Fibroblast of skin of left biceps (primary cell): ENCODE measurements around the gene PCDH17.
A peak's percentile ranks its signal among the peaks of the same experiment; 100 is the strongest.

Source experiments
- DNase-seq, 2 experiments: peaks; one replicate each; pipeline ENCODE4 v3.0.0-alpha.2; 2013; ENCODE audit warnings: low read depth in 2 of 2

PCDH17 gene, protein sequence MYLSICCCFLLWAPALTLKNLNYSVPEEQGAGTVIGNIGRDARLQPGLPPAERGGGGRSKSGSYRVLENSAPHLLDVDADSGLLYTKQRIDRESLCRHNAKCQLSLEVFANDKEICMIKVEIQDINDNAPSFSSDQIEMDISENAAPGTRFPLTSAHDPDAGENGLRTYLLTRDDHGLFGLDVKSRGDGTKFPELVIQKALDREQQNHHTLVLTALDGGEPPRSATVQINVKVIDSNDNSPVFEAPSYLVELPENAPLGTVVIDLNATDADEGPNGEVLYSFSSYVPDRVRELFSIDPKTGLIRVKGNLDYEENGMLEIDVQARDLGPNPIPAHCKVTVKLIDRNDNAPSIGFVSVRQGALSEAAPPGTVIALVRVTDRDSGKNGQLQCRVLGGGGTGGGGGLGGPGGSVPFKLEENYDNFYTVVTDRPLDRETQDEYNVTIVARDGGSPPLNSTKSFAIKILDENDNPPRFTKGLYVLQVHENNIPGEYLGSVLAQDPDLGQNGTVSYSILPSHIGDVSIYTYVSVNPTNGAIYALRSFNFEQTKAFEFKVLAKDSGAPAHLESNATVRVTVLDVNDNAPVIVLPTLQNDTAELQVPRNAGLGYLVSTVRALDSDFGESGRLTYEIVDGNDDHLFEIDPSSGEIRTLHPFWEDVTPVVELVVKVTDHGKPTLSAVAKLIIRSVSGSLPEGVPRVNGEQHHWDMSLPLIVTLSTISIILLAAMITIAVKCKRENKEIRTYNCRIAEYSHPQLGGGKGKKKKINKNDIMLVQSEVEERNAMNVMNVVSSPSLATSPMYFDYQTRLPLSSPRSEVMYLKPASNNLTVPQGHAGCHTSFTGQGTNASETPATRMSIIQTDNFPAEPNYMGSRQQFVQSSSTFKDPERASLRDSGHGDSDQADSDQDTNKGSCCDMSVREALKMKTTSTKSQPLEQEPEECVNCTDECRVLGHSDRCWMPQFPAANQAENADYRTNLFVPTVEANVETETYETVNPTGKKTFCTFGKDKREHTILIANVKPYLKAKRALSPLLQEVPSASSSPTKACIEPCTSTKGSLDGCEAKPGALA (N-terminal part only)

GRCh38 chr13:57631596-57632275 is at the start of gene PCDH17:
PCDH17 (plus strand) TSS chr13:57631744; CDS start chr13:57632547, 803 bp downstream.
- no peak for DNase-seq

DNA sequence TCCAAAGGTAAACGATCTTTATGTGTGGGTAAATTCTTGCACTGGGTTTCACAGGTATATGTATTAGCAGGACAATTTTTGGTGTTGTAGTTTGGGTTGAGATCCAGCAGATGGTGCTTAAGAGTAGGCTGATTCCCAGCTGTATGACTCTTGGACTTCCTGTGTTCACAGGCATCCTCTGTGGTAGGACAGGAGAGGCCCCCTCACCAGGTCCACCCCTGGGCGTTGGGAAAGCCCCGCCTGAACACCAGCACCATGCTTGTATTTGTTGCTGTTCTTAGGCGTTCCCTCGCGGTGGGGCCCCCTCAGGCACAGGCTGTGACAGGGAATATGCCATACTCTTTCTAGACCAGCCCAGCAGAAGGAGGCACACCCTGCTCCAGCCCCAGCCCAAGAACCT is 49.5 kb upstream of the PCDH17 start:
- no peak for DNase-seq

DNA sequence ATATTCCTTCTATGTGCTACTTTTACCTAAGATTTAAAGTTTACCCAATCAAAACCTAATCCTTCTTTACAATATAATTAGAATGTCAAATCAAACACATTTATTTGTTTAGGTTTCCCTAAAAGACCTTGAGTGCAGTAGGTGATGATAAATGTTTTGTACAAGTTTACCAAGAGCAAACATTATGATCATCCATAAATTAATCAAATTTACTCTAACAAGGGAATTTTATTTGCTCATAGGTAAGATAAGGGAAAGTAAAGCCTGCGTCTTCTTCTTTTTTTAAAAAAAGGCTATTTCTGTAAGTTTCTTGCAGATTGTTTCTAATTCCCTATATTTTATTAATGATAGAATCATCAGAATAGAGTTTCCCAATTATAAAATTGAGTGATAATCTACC is 48.0 kb upstream of the PCDH17 start:
- DNase-seq: no peak

- no peak for DNase-seq
Measured at GRCh38 chr13:57588639-57589038, 42.9 kb upstream of the PCDH17 start.

GRCh38 chr13:57595775-57596174 is 35.8 kb upstream of the PCDH17 start:
- no peak for DNase-seq

GRCh38 chr13:57601536-57601935 is 30.0 kb upstream of the PCDH17 start:
- no peak for DNase-seq

DNA sequence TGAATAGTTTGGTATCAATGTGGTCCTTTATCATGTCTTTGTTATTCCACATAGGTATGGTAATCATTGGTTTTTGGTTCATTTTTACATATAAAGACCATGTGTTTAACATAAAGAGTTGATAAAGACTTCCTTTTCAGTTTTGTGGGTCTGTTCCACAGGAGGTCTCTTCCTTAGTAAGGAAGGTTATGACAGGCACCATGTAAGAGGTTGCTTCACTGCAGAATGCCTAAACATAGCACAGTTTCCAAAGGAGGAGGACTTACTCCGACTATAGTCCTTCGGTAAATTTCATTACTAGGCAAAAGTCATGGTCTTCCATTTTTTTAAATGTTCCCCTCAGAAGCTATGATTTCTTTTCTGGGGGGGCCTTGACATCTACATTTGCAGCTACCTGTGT is 27.1 kb upstream of the PCDH17 start:
- no peak for DNase-seq

DNA sequence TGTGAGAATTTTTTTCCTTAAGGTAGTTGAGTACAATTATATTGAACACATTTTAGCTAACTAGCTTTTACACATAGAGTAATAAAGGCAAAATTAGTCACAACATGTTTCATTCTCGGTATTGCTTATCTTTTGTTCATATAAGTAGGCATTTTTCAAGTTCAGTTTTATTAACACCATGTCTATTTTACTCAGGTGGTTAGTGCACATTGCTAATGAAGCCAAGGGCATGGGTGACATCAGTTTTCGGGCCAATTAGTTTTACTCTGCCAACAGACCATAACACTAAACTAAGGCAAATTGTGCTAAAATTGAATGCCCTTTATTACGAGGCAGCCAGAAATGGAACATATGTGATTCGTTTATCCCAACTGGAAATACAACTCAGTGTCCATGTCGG is 19.6 kb upstream of the PCDH17 start:
- DNase-seq: no peak

GRCh38 chr13:57612568-57612967 is 19.0 kb upstream of the PCDH17 start:
- no peak for DNase-seq

GRCh38 chr13:57624565-57625435 is 6.7 kb upstream of the PCDH17 start:
- DNase-seq: peak in 1 of 2 experiments; percentile 28

- DNase-seq: no peak
Measured at GRCh38 chr13:57627663-57628062, 3.9 kb upstream of the PCDH17 start.

GRCh38 chr13:57629391-57629804 is 2.1 kb upstream of the PCDH17 start:
- DNase-seq: no peak

DNA sequence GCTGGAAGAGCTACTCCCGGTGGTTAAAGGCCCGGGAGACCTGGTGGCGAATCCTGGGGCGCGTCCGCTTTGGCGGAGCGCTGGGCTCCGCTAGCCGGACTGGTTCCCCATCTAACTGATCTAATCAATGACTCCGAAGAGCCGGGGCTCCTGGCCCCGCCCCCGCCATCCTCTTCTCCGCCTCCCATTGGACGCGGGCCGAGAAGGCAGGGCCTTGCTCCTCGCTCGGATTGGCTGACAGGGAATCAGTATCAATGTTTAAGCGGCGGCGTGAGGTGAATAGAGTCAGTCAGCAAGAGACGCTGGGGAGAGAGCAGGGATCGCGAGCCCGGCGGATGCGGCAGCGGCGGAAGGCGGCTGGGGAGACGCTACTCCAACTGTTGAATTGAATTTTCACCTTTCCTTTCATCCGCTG is 1.7 kb upstream of the PCDH17 start:
- DNase-seq: peak; percentile 86 to 87

GRCh38 chr13:57630661-57631595 is 616 bp upstream of the PCDH17 start:
- no peak for DNase-seq

DNA sequence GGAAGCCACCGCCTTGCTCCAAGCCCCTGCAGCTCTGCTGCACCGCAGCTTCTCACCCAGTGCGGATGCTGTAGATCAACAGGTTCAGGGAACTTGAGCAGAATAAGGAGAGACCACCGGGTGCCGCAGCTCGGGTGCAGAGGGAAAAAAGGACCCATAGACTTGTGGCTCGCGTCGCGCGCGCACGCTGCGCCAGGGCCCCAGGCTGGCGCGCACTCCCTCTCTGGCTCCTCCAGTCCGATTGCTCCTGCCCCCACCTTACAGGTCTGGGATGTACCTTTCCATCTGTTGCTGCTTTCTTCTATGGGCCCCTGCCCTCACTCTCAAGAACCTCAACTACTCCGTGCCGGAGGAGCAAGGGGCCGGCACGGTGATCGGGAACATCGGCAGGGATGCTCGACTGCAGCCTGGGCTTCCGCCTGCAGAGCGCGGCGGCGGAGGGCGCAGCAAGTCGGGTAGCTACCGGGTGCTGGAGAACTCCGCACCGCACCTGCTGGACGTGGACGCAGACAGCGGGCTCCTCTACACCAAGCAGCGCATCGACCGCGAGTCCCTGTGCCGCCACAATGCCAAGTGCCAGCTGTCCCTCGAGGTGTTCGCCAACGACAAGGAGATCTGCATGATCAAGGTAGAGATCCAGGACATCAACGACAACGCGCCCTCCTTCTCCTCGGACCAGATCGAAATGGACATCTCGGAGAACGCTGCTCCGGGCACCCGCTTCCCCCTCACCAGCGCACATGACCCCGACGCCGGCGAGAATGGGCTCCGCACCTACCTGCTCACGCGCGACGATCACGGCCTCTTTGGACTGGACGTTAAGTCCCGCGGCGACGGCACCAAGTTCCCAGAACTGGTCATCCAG is 964 bp downstream of the PCDH17 start:
- no peak for DNase-seq

- DNase-seq: no peak
Measured at GRCh38 chr13:57633141-57633949, 1.8 kb downstream of the PCDH17 start.

DNA sequence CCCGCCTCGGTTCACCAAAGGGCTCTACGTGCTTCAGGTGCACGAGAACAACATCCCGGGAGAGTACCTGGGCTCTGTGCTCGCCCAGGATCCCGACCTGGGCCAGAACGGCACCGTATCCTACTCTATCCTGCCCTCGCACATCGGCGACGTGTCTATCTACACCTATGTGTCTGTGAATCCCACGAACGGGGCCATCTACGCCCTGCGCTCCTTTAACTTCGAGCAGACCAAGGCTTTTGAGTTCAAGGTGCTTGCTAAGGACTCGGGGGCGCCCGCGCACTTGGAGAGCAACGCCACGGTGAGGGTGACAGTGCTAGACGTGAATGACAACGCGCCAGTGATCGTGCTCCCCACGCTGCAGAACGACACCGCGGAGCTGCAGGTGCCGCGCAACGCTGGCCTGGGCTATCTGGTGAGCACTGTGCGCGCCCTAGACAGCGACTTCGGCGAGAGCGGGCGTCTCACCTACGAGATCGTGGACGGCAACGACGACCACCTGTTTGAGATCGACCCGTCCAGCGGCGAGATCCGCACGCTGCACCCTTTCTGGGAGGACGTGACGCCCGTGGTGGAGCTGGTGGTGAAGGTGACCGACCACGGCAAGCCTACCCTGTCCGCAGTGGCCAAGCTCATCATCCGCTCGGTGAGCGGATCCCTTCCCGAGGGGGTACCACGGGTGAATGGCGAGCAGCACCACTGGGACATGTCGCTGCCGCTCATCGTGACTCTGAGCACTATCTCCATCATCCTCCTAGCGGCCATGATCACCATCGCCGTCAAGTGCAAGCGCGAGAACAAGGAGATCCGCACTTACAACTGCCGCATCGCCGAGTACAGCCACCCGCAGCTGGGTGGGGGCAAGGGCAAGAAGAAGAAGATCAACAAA is 2.6 kb downstream of the PCDH17 start:
- DNase-seq: no peak
